Measurements from ENCODE around the gene CPLX1. TPM values are rescaled to one million over a fixed set of nuclear protein-coding genes. Genes with fewer than 3 reads are reported as not detected.

The CPLX1 gene
- total and polyA plus RNA-seq, 12 donors: 1.7 to 25.3 (median 7.5) TPM

DNA sequence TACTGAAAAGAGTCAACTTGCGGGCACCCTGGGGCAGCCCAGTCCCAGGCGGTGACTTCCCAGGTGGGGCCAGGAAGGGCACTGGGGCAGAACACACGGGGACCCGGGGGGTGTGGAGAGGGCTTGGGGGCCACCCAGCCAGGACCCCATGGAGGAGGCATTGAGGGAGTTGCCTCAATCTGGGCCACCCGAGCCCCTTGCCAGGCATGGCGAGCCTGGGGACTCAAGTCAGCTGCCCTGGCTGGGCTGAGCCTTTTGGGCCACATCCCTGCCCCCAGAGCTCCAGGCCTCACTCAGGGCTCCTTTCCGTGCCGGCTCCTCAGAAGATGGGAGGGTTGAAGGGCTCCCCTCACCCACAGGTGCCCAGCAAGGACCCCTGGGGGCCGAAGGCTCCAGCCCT is 6.6 kb upstream of the CPLX1 start:
- DNase-seq: peak in 2 of 7 donors; percentile 12 to 14
- peaks cover 0 to under 1% (median 0%) of the 10 kb centered on the region in 3 donors for H3K9me3 ChIP-seq (replicated peaks in 1 of 3)
- intact Hi-C loops (cut with DNase I): no loop called here
- no peaks in the 10 kb centered on the region for H3K27me3 ChIP-seq
- no peak for TF ChIP-seq POLR2A (IDR thresholded peaks at IDR 0.05)
- TF ChIP-seq, protein P1, sequence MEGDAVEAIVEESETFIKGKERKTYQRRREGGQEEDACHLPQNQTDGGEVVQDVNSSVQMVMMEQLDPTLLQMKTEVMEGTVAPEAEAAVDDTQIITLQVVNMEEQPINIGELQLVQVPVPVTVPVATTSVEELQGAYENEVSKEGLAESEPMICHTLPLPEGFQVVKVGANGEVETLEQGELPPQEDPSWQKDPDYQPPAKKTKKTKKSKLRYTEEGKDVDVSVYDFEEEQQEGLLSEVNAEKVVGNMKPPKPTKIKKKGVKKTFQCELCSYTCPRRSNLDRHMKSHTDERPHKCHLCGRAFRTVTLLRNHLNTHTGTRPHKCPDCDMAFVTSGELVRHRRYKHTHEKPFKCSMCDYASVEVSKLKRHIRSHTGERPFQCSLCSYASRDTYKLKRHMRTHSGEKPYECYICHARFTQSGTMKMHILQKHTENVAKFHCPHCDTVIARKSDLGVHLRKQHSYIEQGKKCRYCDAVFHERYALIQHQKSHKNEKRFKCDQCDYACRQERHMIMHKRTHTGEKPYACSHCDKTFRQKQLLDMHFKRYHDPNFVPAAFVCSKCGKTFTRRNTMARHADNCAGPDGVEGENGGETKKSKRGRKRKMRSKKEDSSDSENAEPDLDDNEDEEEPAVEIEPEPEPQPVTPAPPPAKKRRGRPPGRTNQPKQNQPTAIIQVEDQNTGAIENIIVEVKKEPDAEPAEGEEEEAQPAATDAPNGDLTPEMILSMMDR (IDR thresholded peaks at IDR 0.05): no peak
- WGBS, 4 donors: 93 to 100% (median 96%) methylated on average over 2 to 9 of the region's 9 CpGs
- no peak overlapping the region for H3K4me3 ChIP-seq
- H3K27ac ChIP-seq: no peak overlapping the region
- H3K36me3 ChIP-seq (replicated peaks in 1 of 2): no peaks in the 10 kb centered on the region
- H3K4me1 ChIP-seq (replicated peaks in 1 of 2): peaks cover 20 to 27% of the 10 kb centered on the region in 2 donors

DNA sequence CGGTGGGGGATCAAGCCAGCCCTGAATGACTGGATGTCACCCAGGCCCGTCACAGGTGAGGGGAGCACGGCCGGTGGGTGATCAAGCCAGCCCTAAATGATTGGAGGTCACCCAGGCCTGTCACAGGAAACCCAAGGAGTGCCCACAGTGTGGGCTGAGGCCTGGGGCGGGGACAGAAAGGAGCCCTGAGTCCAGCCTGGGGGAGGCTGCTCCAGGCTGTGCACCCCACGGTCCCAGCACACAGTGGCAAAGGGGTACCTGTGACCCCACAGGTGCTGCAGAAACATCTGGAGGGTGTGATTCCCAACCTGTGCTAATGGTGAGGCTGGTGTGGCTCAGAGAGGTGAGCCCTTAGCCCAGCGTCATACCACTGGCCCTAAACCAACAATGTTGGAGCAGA is 6.2 kb upstream of the CPLX1 start:
- DNase-seq: peak in 2 of 7 donors; percentile 6 to 13
- no peak for TF ChIP-seq POLR2A (IDR thresholded peaks at IDR 0.05)
- TF ChIP-seq, protein P1 (IDR thresholded peaks at IDR 0.05): no peak
- Histone ChIP-seq H3K4me1 (replicated peaks in 1 of 2) (peaks cover 19 to 25% of the 10 kb centered on the region in 2 donors), H3K27ac (no peak overlapping the region), H3K27me3 (no peaks in the 10 kb centered on the region), H3K9me3 (replicated peaks in 1 of 3) (no peaks in the 10 kb centered on the region), H3K36me3 (replicated peaks in 1 of 2) (no peaks in the 10 kb centered on the region), H3K4me3 (no peak overlapping the region)
- intact Hi-C loops (cut with DNase I): no loop called here
- WGBS, 4 donors: 80 to 100% (median 95%) methylated on average over 2 to 7 of the region's 7 CpGs

DNA sequence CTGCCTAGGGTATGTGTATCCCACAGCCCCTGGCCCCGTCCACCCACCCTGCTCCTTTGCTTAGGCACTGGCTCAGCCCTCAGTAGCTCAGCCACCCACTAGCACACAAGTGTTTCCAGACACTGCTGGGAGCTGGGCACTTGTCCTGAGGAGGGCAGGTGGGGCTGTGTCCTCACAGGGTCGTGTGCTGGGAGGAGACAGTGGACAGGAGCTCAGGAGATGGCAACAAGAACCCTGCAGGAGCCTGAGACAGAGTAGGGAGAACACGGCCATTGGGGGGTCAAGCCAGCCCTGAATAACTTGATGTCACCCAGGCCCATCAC is 5.5 kb upstream of the CPLX1 start:
- H3K27ac ChIP-seq: no peak overlapping the region
- H3K9me3 ChIP-seq (replicated peaks in 1 of 3): no peaks in the 10 kb centered on the region
- peaks cover 15 to 22% of the 10 kb centered on the region in 2 donors for H3K4me1 ChIP-seq (replicated peaks in 1 of 2)
- no peaks in the 10 kb centered on the region for H3K27me3 ChIP-seq
- 58 to 96% (median 69%) methylated on average over 2 to 3 of the region's 3 CpGs; no CpG with 5 or more reads in 1 of the 4 donors for WGBS, 4 donors
- DNase-seq: peak in 1 of 7 donors; percentile 7
- TF ChIP-seq POLR2A (IDR thresholded peaks at IDR 0.05): no peak
- TF ChIP-seq, protein P1 (IDR thresholded peaks at IDR 0.05): no peak
- intact Hi-C loops (cut with DNase I): no loop called here
- no peak overlapping the region for H3K4me3 ChIP-seq
- H3K36me3 ChIP-seq (replicated peaks in 1 of 2): no peaks in the 10 kb centered on the region

DNA sequence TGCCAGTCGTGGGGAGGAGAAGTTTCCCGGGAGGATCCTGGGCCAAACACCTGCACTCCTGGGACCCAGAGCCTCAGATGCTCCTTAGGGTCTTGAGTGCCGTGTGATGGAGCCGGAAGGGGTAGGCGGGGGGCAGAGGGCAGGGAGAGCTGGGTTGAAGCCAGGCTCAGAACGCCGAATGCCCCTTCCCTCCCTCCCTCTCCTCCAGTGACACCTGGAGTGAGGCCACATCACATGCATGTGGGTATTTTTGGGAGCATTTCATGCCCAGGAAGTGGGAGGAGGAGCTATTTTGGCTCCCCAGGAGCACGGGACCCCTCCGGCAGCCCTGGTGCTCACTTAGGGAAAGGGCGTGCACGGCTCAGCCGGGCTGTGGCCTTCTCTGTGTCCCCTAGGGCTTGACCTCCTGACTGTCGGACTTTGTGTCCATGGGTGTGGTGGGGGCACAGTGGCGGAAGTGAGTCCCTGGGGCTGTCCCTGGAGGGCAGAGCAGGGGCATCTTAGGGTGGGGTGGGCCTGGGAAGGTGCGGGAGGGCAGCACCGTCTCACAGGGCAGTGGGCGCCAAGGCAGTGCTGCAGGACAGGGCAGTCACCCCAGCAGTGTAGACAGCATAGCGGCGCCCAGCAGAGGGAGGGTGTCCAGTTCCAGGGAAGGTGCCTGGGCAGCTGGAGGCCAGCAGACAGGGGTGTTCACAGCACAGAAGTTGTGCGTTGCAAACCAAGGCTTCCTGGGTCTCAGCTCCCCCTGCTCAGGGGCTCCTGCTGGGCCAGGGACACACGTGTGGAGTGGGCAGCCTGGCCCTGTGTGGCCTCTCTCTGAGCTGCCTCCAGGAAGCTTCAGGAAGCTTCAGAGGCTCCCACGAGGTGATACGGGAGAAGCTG is 4.9 kb upstream of the CPLX1 start:
- Histone ChIP-seq H3K9me3 (replicated peaks in 1 of 3) (no peaks in the 10 kb centered on the region), H3K36me3 (replicated peaks in 1 of 2) (no peaks in the 10 kb centered on the region), H3K4me1 (replicated peaks in 1 of 2) (peaks cover 9 to 17% of the 10 kb centered on the region in 2 donors), H3K27me3 (no peaks in the 10 kb centered on the region), H3K27ac (no peak overlapping the region), H3K4me3 (no peak overlapping the region)
- DNase-seq: peak in 1 of 7 donors; percentile 10
- WGBS, 4 donors: 80 to 84% (median 83%) methylated on average over 10 to 23 of the region's 23 CpGs
- no peak for TF ChIP-seq POLR2A (IDR thresholded peaks at IDR 0.05)
- TF ChIP-seq, protein P1 (IDR thresholded peaks at IDR 0.05): no peak
- intact Hi-C loops (cut with DNase I): no loop called here

Measured in adrenal gland (tissue), 12 donors.